Measurements from ENCODE around the gene P3R3URF. TPM values are rescaled to one million over a fixed set of nuclear protein-coding genes. Genes with fewer than 3 reads are reported as not detected.
"Not testable (repeated sequence)": the region's sequence is repeated elsewhere in the genome, so short reads cannot be mapped to it uniquely, and the experiment has no call there.

Gene P3R3URF
- total RNA-seq, result not detected

DNA sequence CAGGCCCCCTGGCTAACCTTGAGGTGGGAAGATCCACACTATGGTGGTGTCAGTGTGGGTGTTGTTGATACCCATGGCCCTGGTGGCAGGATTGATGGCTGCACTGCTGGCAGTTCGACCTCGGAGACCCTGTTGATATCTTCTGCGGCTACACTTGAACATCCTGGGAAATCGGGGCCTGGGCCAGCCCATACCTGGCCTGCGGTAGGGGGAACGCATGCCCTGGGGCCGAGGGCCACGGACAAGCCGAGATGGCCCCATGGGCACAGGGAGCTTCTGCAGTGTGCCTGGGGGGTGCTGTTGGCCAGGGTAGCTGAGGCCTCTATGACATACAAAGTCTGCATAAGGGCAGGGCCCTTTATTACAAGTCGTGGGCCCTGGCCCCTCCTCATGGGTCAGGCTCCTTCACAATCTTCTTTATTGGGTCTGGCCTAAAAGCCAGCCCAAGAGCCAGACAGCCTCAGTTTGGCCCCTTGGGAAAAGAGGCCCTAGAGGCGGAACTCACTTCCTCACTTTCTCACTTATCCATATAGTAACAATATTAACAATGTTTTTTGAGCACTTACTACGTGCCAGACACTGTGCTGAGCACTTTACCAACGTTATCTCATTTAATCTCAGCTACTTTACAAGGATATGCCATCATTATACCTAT is at the start of gene P3R3URF:
Gene P3R3URF, minus strand, starts transcription at position 278 of the 655 bp plus-strand sequence. Its CDS starts 17 bp downstream, at position 261.
- intact Hi-C loops (cut with DNase I; ENCODE audit: low total_unique reads), result loop anchor here (5.0 kb wide), 1 partner anchor 139 kb away; no protein-coding TSS in a partner anchor
- H3K4me3 ChIP-seq, result peak within 1 kb of the TSS in 1 of 3 donors; percentile 2
- no peaks in the 10 kb centered on the region for H3K27me3 ChIP-seq
- H3K27ac ChIP-seq, result peak within 1 kb of the TSS; percentile 88 to 93
- H3K4me1 ChIP-seq, result peaks cover 7 to 20% of the 10 kb centered on the region in 2 donors
- TF ChIP-seq POLR2AphosphoS5 (IDR thresholded peaks at IDR 0.05) (no peak), POLR2A (IDR thresholded peaks at IDR 0.05) (no peak)
- TF ChIP-seq, protein P1, sequence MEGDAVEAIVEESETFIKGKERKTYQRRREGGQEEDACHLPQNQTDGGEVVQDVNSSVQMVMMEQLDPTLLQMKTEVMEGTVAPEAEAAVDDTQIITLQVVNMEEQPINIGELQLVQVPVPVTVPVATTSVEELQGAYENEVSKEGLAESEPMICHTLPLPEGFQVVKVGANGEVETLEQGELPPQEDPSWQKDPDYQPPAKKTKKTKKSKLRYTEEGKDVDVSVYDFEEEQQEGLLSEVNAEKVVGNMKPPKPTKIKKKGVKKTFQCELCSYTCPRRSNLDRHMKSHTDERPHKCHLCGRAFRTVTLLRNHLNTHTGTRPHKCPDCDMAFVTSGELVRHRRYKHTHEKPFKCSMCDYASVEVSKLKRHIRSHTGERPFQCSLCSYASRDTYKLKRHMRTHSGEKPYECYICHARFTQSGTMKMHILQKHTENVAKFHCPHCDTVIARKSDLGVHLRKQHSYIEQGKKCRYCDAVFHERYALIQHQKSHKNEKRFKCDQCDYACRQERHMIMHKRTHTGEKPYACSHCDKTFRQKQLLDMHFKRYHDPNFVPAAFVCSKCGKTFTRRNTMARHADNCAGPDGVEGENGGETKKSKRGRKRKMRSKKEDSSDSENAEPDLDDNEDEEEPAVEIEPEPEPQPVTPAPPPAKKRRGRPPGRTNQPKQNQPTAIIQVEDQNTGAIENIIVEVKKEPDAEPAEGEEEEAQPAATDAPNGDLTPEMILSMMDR (IDR thresholded peaks at IDR 0.05), result no peak
- no peaks in the 10 kb centered on the region for H3K9me3 ChIP-seq
- DNase-seq (ENCODE audit: low spot score in 2 of 2), result no peak
- H3K36me3 ChIP-seq, result no peaks in the 10 kb centered on the region

DNA sequence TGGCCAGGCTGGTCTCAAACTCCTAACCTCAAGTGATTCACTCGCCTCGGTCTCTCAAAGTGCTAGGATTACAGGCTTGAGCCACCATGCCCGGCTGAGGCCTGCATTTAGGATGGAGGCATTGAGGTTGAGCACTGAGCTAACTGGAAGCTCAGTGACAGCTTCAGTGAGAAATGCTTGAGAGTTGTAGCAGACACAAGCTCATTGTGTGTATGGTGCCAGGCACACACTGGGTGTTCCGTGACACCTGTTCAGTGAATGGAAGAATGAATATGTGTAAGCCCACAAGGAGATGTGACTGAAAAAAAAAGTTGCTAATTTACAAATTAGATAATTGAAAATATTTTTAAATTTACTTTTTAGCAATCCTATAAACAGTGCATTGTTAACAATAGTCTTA is 48.7 kb upstream of the P3R3URF start:
- no peaks in the 10 kb centered on the region for H3K9me3 ChIP-seq
- H3K4me3 ChIP-seq, result no peak overlapping the region
- DNase-seq (ENCODE audit: low spot score in 2 of 2), result no peak
- H3K27me3 ChIP-seq, result no peaks in the 10 kb centered on the region
- no peak overlapping the region for H3K27ac ChIP-seq
- intact Hi-C loops (cut with DNase I; ENCODE audit: low total_unique reads), result no loop called here
- no peaks in the 10 kb centered on the region for H3K36me3 ChIP-seq
- H3K4me1 ChIP-seq, result no peaks in the 10 kb centered on the region
- TF ChIP-seq POLR2AphosphoS5 (IDR thresholded peaks at IDR 0.05) (no peak), POLR2A (IDR thresholded peaks at IDR 0.05) (no peak)
- TF ChIP-seq, protein P1 (IDR thresholded peaks at IDR 0.05), result no peak

DNA sequence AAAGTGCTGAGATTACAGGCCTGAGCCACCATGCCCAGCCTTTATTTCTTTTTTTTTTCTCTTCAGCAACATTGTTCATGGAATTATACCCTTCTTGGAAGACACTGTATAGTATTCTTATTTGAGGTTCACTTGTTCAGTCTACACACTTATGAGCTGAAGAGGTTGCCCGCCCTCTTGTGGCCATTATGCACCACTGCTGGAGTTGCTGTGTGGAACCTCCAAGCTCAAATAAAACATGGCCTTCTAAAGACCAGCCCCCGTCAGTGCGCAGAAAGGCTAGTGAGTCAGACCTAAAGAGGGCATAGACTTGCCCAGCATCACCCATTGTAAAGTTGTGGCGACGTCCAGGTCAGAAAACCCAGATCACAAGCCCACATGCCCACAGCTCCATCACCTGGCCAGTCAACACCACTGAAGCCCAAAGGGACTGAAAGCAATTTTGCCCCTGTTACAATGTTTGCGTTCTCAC is 47.2 kb upstream of the P3R3URF start:
- H3K4me1 ChIP-seq, result no peaks in the 10 kb centered on the region
- TF ChIP-seq POLR2AphosphoS5 (IDR thresholded peaks at IDR 0.05), result no peak
- TF ChIP-seq, protein P1 (IDR thresholded peaks at IDR 0.05), result peak; percentile 84 to 87 (median 84)
- no peak for TF ChIP-seq POLR2A (IDR thresholded peaks at IDR 0.05)
- H3K27me3 ChIP-seq, result no peaks in the 10 kb centered on the region
- H3K4me3 ChIP-seq, result no peak overlapping the region
- H3K27ac ChIP-seq, result no peak overlapping the region
- no peaks in the 10 kb centered on the region for H3K36me3 ChIP-seq
- peak; percentile 64 to 71 for DNase-seq (ENCODE audit: low spot score in 2 of 2)
- no peaks in the 10 kb centered on the region for H3K9me3 ChIP-seq
- intact Hi-C loops (cut with DNase I; ENCODE audit: low total_unique reads), result no loop called here

DNA sequence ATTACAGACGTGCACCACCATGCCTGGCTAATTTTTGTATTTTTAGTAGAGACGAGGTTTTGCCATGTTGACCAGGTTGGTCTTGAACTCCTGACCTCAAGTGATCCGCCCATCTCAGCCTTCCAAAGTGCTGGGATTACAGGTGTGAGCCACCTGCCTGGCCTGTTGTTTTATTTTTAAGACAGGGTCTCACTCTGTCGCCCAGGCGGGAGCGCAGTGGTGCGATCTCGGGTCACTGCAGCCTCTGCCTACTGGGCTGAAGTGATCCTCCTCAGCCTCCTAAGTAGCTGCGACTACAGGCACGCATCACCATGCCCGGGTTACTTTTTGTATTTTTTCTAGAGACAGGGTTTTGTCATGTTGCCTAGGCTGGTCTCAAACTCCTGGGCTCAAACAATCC is 46.8 kb upstream of the P3R3URF start:
- intact Hi-C loops (cut with DNase I; ENCODE audit: low total_unique reads); H3K27ac ChIP-seq; H3K36me3 ChIP-seq; H3K9me3 ChIP-seq; H3K27me3 ChIP-seq; H3K4me3 ChIP-seq; H3K4me1 ChIP-seq; DNase-seq (ENCODE audit: low spot score in 2 of 2): not testable (repeated sequence)

DNA sequence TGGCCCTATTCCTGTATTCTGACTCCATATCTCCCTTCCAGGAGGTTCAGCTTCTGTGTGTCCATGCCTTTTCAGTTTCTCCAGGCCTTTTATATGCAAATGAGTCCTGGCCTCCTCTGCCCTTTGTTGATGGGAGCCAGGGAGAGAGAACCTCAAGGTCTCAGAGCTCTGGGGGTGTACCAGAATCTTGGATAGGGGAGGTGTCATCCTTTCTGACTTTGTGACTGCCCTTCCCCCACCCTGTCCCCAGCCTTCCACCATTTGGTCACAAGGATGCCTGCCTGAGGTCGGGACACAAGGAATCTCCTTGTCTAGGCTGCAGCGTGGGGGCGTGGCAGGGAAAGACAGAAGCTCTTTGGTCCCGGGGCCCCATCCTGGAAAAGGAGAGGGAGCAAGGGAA is 45.5 kb upstream of the P3R3URF start:
- intact Hi-C loops (cut with DNase I; ENCODE audit: low total_unique reads), result no loop called here
- no peaks in the 10 kb centered on the region for H3K9me3 ChIP-seq
- TF ChIP-seq, protein P1 (IDR thresholded peaks at IDR 0.05), result no peak
- TF ChIP-seq POLR2AphosphoS5 (IDR thresholded peaks at IDR 0.05) (no peak), POLR2A (IDR thresholded peaks at IDR 0.05) (no peak)
- H3K4me1 ChIP-seq, result no peaks in the 10 kb centered on the region
- no peaks in the 10 kb centered on the region for H3K27me3 ChIP-seq
- H3K36me3 ChIP-seq, result no peaks in the 10 kb centered on the region
- H3K4me3 ChIP-seq, result no peak overlapping the region
- H3K27ac ChIP-seq, result no peak overlapping the region
- DNase-seq (ENCODE audit: low spot score in 2 of 2), result no peak
